ENCODE results near the gene SERPINA4.

DNA sequence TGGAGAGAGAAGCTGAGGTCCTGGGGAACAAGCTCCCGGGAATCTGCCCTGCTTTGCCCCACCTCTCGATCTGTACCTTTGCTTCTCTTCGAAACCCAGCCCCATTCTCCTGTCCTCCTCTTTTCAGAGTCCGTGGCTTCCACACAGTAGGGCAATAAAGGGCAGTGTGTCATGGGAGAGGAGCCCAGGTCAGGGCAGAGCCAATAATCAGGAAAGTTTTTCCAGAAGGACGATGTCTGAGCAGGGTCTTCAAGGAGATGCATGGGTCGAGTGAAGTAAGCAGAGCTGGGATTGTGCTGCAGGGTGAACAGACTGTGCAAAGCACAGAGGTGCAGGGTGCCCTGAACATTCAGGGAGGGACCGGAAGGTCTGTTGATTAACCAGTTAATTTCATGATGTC is 22.1 kb upstream of the SERPINA4 start:
- TF ChIP-seq, protein P1, sequence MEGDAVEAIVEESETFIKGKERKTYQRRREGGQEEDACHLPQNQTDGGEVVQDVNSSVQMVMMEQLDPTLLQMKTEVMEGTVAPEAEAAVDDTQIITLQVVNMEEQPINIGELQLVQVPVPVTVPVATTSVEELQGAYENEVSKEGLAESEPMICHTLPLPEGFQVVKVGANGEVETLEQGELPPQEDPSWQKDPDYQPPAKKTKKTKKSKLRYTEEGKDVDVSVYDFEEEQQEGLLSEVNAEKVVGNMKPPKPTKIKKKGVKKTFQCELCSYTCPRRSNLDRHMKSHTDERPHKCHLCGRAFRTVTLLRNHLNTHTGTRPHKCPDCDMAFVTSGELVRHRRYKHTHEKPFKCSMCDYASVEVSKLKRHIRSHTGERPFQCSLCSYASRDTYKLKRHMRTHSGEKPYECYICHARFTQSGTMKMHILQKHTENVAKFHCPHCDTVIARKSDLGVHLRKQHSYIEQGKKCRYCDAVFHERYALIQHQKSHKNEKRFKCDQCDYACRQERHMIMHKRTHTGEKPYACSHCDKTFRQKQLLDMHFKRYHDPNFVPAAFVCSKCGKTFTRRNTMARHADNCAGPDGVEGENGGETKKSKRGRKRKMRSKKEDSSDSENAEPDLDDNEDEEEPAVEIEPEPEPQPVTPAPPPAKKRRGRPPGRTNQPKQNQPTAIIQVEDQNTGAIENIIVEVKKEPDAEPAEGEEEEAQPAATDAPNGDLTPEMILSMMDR (conservative IDR thresholded peaks at IDR 0.05; ENCODE audit: low read length), result no peak
- no peak for TF ChIP-seq EZH2phosphoT487 (IDR thresholded peaks at IDR 0.05; ENCODE audit: borderline replicate concordance)

Measured in Loucy (cell line).